KMS-11 (cell line): Measurements from ENCODE around the gene NPEPL1.

Experiments
- H2AFZ ChIP-seq: fragments of 200-600 bp; sonication (generic); 2 replicates; pipeline ENCODE4 v1.6.1; 2016; ENCODE audit warnings: antibody characterized with exemption, mixed run types, low read depth
- H3K27ac ChIP-seq: fragments of 200-600 bp; sonication (generic); 2 replicates; pipeline ENCODE4 v1.6.1; 2016; ENCODE audit warnings: mild to moderate bottlenecking, mixed run types
- H3K27me3 ChIP-seq: fragments of 200-600 bp; sonication (generic); 2 replicates; pipeline ENCODE4 v1.6.1; 2017; ENCODE audit warnings: mild to moderate bottlenecking, low read depth, mixed run types, moderate library complexity; ENCODE audit not compliant: insufficient read depth
- H3K36me3 ChIP-seq: fragments of 200-600 bp; sonication (generic); 2 replicates; pipeline ENCODE4 v1.6.1; 2017; ENCODE audit warnings: mild to moderate bottlenecking, mixed run types; ENCODE audit not compliant: insufficient read depth
- H3K4me1 ChIP-seq: fragments of 200-600 bp; sonication (generic); 2 replicates; pipeline ENCODE4 v1.6.1; 2016; ENCODE audit warnings: mild to moderate bottlenecking, low read depth, mixed run types; ENCODE audit not compliant: poor library complexity, severe bottlenecking
- H3K4me2 ChIP-seq: fragments of 200-600 bp; sonication (generic); 2 replicates; pipeline ENCODE4 v1.7.0; 2016; ENCODE audit warnings: mild to moderate bottlenecking, mixed run types
- H3K4me3 ChIP-seq: fragments of 200-600 bp; sonication (generic); IDR thresholded peaks from 2 replicates; pipeline ENCODE4 v1.6.1; 2017; ENCODE audit warnings: low read depth, low read length, mixed read lengths; ENCODE audit not compliant: insufficient read depth
- H3K79me2 ChIP-seq: fragments of 200-600 bp; sonication (generic); 2 replicates; pipeline ENCODE4 v1.6.1; 2016; ENCODE audit warnings: low read depth, mixed run types; ENCODE audit not compliant: insufficient read depth
- H3K9ac ChIP-seq: fragments of 200-600 bp; sonication (generic); 2 replicates; pipeline ENCODE4 v1.6.1; 2016; ENCODE audit warnings: mild to moderate bottlenecking, mixed run types
- H4K20me1 ChIP-seq: fragments of 200-600 bp; sonication (generic); 2 replicates; pipeline ENCODE4 v1.6.1; 2016; ENCODE audit warnings: mild to moderate bottlenecking, mixed run types; ENCODE audit not compliant: insufficient read depth
- TF ChIP-seq, protein P1 (sequence below): fragments of 200-600 bp; sonication (generic); conservative IDR thresholded peaks from 2 replicates; pipeline ENCODE4 v1.6.1; 2017; ENCODE audit warnings: low read depth, mild to moderate bottlenecking, antibody characterized with exemption, low read length, moderate library complexity, mixed read lengths

NPEPL1 gene

DNA sequence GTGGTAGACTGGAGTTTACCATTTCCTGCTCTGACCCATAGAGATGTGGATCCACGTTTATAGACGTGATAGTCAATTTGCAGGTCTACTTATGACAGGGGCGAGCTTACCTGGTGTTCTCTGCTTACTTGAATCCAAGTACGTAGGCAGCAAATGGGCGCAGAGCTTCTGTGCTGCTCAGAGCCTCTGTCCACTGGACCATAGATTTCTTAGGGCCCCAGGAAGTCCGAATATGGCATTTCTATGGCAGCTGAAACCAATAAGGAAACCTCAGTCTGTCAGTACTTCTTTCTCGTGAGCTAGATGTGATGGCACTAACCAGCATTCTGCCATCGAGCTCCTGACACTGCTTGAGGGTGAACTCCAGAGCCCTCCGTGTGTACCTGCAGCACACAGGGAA, 19.5 kb upstream of the NPEPL1 start:
- H3K36me3 ChIP-seq = no peaks in the 10 kb centered on the region; the same call in 1 of the 2 replicates
- no peaks in the 10 kb centered on the region; the same call in 1 of the 2 replicates for H3K79me2 ChIP-seq
- H3K9ac ChIP-seq = no peak overlapping the region
- TF ChIP-seq, protein P1, sequence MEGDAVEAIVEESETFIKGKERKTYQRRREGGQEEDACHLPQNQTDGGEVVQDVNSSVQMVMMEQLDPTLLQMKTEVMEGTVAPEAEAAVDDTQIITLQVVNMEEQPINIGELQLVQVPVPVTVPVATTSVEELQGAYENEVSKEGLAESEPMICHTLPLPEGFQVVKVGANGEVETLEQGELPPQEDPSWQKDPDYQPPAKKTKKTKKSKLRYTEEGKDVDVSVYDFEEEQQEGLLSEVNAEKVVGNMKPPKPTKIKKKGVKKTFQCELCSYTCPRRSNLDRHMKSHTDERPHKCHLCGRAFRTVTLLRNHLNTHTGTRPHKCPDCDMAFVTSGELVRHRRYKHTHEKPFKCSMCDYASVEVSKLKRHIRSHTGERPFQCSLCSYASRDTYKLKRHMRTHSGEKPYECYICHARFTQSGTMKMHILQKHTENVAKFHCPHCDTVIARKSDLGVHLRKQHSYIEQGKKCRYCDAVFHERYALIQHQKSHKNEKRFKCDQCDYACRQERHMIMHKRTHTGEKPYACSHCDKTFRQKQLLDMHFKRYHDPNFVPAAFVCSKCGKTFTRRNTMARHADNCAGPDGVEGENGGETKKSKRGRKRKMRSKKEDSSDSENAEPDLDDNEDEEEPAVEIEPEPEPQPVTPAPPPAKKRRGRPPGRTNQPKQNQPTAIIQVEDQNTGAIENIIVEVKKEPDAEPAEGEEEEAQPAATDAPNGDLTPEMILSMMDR = no peak
- H3K27ac ChIP-seq = no peak overlapping the region
- no peaks in the 10 kb centered on the region for H4K20me1 ChIP-seq
- H2AFZ ChIP-seq = no peak overlapping the region
- no peak overlapping the region for H3K4me2 ChIP-seq
- H3K27me3 ChIP-seq = no peaks in the 10 kb centered on the region
- no peak overlapping the region for H3K4me3 ChIP-seq
- H3K4me1 ChIP-seq = peaks cover 22% of the 10 kb centered on the region

DNA sequence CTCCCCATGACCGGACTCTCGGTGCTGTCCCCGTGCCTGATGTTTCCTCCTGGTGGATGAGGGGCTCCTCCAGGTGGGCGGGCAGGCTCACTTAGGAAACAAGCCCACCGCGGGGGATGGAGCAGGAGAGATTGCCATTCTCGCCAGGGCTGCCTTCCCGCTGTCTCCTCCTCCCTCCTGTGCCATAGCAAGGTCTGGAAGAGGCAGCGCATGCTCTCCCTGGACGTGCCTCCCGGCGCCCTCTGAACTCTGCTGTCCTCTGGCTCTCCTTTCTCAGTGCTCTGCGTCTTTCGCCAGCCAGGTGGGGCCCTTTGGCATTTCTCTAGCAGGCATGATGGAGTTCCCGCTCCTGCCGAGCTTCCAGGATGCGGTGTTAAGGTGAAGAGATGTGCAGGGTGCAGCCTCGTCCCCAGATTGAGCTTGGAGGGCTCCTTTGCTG, 17.4 kb upstream of the NPEPL1 start:
- H3K27me3 ChIP-seq = no peaks in the 10 kb centered on the region

DNA sequence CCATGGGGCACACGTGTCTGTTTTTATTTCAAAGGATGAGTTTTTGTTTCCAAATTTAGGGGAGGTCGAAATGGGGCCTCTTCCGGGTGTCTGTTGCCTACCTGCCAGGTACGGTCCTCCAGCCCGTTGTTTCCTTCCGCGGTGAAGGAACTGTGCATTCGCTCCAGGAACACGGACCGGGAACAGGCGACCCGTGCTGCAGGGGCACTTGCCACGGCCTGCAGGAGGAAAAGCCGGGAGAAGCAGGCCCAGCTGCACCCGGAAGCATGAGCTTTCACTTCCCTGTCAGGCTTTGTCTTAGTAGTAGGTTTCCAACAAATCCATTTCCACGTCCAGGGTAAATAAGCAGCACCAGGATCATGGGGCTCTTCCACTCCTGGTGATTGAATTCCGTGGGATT, 17.0 kb upstream of the NPEPL1 start:
- H3K9ac ChIP-seq = no peak overlapping the region
- H3K27ac ChIP-seq = no peak overlapping the region
- no peaks in the 10 kb centered on the region; the same call in 1 of the 2 replicates for H3K79me2 ChIP-seq
- no peaks in the 10 kb centered on the region for H3K27me3 ChIP-seq
- H3K4me2 ChIP-seq = no peak overlapping the region
- peaks cover 2% of the 10 kb centered on the region for H3K4me1 ChIP-seq
- H3K4me3 ChIP-seq = no peak overlapping the region
- no peaks in the 10 kb centered on the region; the same call in 1 of the 2 replicates for H3K36me3 ChIP-seq
- H2AFZ ChIP-seq = no peak overlapping the region
- TF ChIP-seq, protein P1 = no peak
- no peaks in the 10 kb centered on the region for H4K20me1 ChIP-seq

More for the DNA sequence above, 17.4 kb upstream of the NPEPL1 start:
- Histone ChIP-seq H4K20me1 (no peaks in the 10 kb centered on the region), H3K9ac (no peak overlapping the region), H3K27ac (no peak overlapping the region), H3K79me2 (no peaks in the 10 kb centered on the region; the same call in 1 of the 2 replicates), H3K4me2 (no peak overlapping the region), H3K4me3 (no peak overlapping the region), H3K4me1 (peaks cover 7% of the 10 kb centered on the region), H3K36me3 (no peaks in the 10 kb centered on the region; the same call in 1 of the 2 replicates), H2AFZ (no peak overlapping the region)
- TF ChIP-seq, protein P1 = no peak

DNA sequence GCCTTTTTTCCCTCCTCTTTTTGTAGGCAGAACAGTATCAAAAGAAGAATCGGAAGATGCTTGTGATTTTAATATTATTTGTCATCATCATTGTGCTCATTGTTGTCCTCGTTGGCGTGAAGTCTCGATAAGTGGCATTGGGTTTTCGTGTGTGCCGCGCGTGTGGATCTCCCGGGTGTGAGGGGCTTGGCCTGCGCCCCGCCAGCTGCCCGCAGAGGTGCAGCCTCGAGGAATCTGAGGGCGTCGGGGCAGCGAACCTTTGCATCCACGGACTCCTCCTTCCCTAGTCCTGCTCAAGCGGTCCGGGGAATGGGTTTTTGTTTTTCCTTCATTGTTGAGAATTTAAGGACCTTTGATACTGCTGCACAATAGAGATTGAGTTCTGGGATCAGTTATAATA, 16.4 kb upstream of the NPEPL1 start:
- Histone ChIP-seq H2AFZ (no peak overlapping the region), H3K36me3 (no peaks in the 10 kb centered on the region; the same call in 1 of the 2 replicates), H3K27ac (no peak overlapping the region), H3K9ac (no peak overlapping the region), H4K20me1 (no peaks in the 10 kb centered on the region), H3K27me3 (no peaks in the 10 kb centered on the region), H3K4me2 (no peak overlapping the region), H3K4me1 (no peaks in the 10 kb centered on the region), H3K79me2 (no peaks in the 10 kb centered on the region), H3K4me3 (no peak overlapping the region)
- TF ChIP-seq, protein P1 = no peak
